Spleen (tissue), 11 donors: ENCODE data around the gene TMEM144. TPM values are rescaled to one million over a fixed set of nuclear protein-coding genes. Genes with fewer than 3 reads are reported as not detected.

Source experiments
- DNase-seq: peaks from one replicate; pipeline ENCODE4 v3.0.0-alpha.2; 2020
- H3K27ac ChIP-seq, 8 donors: fragments of 200-600 bp; sonication (generic) in 7 of 8; 1 replicate in 4 of 8; 2 replicates in 4 of 8; pipeline versions ENCODE4 v1.5.0 to v1.8.0; 2016 to 2021; ENCODE audit warnings: inconsistent platforms in 4 of 8, mild to moderate bottlenecking in 4 of 8, moderate library complexity in 1 of 8
- H3K27me3 ChIP-seq, 7 donors: fragments of 200-600 bp; sonication (generic) in 6 of 7; replicated peaks in 1 of 7; 1 replicate in 4 of 7; 2 replicates in 3 of 7; pipeline versions ENCODE4 v1.5.0 to v1.8.0; 2016 to 2021; ENCODE audit warnings: inconsistent platforms in 3 of 7, mild to moderate bottlenecking in 1 of 7
- H3K36me3 ChIP-seq, 6 donors: fragments of 200-600 bp; sonication (generic) in 5 of 6; 1 replicate in 4 of 6; 2 replicates in 2 of 6; pipeline versions ENCODE4 v1.5.0 to v1.8.0; 2016 to 2021; ENCODE audit warnings: inconsistent platforms in 2 of 6
- H3K4me1 ChIP-seq, 6 donors: fragments of 200-600 bp; sonication (generic) in 5 of 6; 1 replicate in 3 of 6; 2 replicates in 3 of 6; pipeline versions ENCODE4 v1.5.0 to v1.8.0; 2016 to 2021; ENCODE audit warnings: inconsistent platforms in 3 of 6
- H3K4me3 ChIP-seq, 8 donors: fragments of 200-600 bp; sonication (generic) in 7 of 8; 1 replicate in 4 of 8; 2 replicates in 4 of 8; pipeline versions ENCODE4 v1.5.0 to v1.8.0; 2016 to 2021; ENCODE audit warnings: inconsistent platforms in 4 of 8, mild to moderate bottlenecking in 4 of 8, moderate library complexity in 2 of 8
- H3K9me3 ChIP-seq, 8 donors: fragments of 200-600 bp; sonication (generic) in 7 of 8; 1 replicate in 4 of 8; 2 replicates in 4 of 8; pipeline versions ENCODE4 v1.5.0 to v1.8.0; 2016 to 2021; ENCODE audit warnings: inconsistent platforms in 4 of 8
- CTCF ChIP-seq, 11 experiments: fragments of 200-600 bp in 7 of 11; fragments of 450-650 bp in 4 of 11; sonication (generic) in 4 of 11; IDR thresholded peaks in 8 of 11; conservative IDR thresholded peaks in 3 of 11; 1 replicate in 7 of 11; 2 replicates in 4 of 11; pipeline versions ENCODE4 v1.4.0 to v1.8.0; 2016 to 2021; ENCODE audit warnings: antibody characterized with exemption in 11 of 11, inconsistent platforms in 4 of 11, mild to moderate bottlenecking in 1 of 11
- POLR2A ChIP-seq, 3 donors: fragments of 450-650 bp; IDR thresholded peaks; one replicate each; pipeline ENCODE4 v1.5.1; 2017; ENCODE audit warnings: antibody characterized with exemption in 3 of 3, mild to moderate bottlenecking in 1 of 3
- POLR2AphosphoS5 ChIP-seq, 3 donors: sonication (generic); formaldehyde crosslinking; IDR thresholded peaks; one replicate each; pipeline ENCODE4 v1.5.1; 2017; ENCODE audit warnings: antibody characterized with exemption in 3 of 3
- WGBS, 5 donors: extraction: QIAGEN DNeasy Blood & Tissue Kit in 3 of 5; methylation state at CpG; one replicate each; pipeline versions ENCODE4 v1.1.5 to v1.1.7; 2013 to 2018; 5-methylcytosine and 5-hydroxymethylcytosine counted together
- intact Hi-C: fragments of 100-400 bp; cut with DNase I; formaldehyde crosslinking; loops from one replicate; pipeline ENCODE4 v1.15.0; 2023; ENCODE audit warnings: low total_unique reads
- polyA plus RNA-seq, 3 donors: library from polyadenylated mRNA; stranded (reverse); fragments of 200-250 nt; gene quantifications; one replicate each; pipeline ENCODE4 v1.2.1, GENCODE V29; 2013
- total RNA-seq, 7 donors: library from RNA; depleted of rRNA in 3 of 7; stranded (reverse); fragments of >200 nt in 3 of 7; fragmentation: NEBNext Ultra II Directional in 4 of 7; extraction: Animal tissue kit (Norgen Biotek cat#: 25700) in 4 of 7; gene quantifications; one replicate each; pipeline versions ENCODE4 v1.1.0 to v1.2.1, GENCODE V29; 2016 to 2021
- donor health status: healthy with polysubstance abuse.
- donor health status: DM: no; HTN: no; CAD: no; lungs with moderate emphysema.
- donor health status: DM: no; HTN: no; CAD: no.
- donor health status: Bipolar disorder and iron deficiency.
- donor health status: healthy.
- donor health status: DM: no; HTN: no; CAD: no.
- donor health status: DM: yes; HTN: yes; CAD: no.

Gene TMEM144
- total and polyA plus RNA-seq, 10 donors, result 0.56 to 21.3 (median 5.8) TPM

GRCh38 chr4:158169506-158169905 is 40.8 kb upstream of the TMEM144 start:
- Histone ChIP-seq H3K9me3 (no peaks in the 10 kb centered on the region), H3K27ac (peak overlapping the region in 7 of 8 donors; percentile 10 to 81 (median 75)), H3K4me1 (peaks cover 0 to 67% (median 18%) of the 10 kb centered on the region in 6 donors), H3K27me3 (peaks cover 0 to 29% (median 11%) of the 10 kb centered on the region in 7 donors), H3K4me3 (peak overlapping the region in 7 of 8 donors; percentile 1 to 69 (median 44)), H3K36me3 (no peaks in the 10 kb centered on the region)
- TF ChIP-seq POLR2A (IDR thresholded peaks at IDR 0.05) (no peak), CTCF (IDR thresholded peaks at IDR 0.05 in 8 of 11, conservative IDR thresholded peaks at IDR 0.05 in 3 of 11) (no peak), POLR2AphosphoS5 (IDR thresholded peaks at IDR 0.05) (no peak)
- 16 to 26% (median 19%) methylated on average over 3 of the region's 3 CpGs for WGBS, 5 donors
- DNase-seq, result no peak
- intact Hi-C loops, result no loop called here

GRCh38 chr4:158169931-158170690 is 40.2 kb upstream of the TMEM144 start:
- DNase-seq, result no peak
- H3K4me1 ChIP-seq, result peaks cover 0 to 71% (median 15%) of the 10 kb centered on the region in 6 donors
- WGBS, 5 donors, result 7 to 28% (median 18%) methylated on average over 13 to 18 of the region's 18 CpGs

DNA sequence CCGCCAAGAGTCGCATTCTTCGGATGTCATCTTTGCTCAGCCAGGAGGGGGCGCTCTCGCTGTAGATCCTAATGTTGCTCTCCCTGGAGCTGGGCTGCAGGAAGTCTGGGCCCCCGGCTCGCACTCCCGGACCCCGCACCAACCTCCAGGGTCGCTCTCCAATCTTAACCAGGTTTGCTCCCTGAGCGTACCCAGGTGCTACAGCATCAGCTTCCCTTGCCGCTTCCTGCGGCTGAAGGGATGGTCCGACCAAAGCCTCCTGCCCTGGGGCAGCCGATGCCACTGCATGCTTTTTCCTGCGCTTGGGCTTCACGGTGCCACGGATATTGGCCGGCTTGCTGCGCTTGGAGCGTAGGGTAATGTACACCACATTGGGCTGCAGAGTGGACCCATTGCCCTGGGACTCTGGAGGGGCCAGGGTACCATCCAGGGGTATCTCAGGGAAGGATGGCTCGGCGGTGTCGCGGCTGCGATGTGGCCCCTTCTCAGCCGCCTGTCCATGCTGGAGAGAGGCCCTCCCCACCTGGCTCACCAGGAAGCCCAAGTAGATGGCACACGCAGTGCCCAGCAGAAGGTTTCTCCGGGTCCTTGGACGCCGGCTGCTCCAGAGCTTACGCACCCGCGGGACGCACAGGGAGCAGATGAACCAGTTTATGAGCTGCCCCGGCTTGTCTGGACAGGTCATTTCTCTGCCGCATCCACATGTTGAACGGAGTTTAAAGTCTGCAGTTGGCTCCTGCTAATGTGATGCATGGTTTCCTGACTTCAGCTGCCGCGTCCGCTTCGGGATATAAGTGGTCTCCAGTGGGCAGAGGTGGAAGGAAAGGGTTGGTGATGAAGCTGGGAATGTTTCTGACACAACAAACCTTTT is 39.4 kb upstream of the TMEM144 start:
- DNase-seq, result peak; percentile 88

More at GRCh38 chr4:158169931-158170690, 40.2 kb upstream of the TMEM144 start:
- Histone ChIP-seq H3K27ac (peak overlapping the region; percentile 1 to 81 (median 72)), H3K9me3 (no peaks in the 10 kb centered on the region), H3K27me3 (peaks cover 0 to 29% (median 11%) of the 10 kb centered on the region in 7 donors), H3K36me3 (no peaks in the 10 kb centered on the region), H3K4me3 (peak overlapping the region in 7 of 8 donors; percentile 32 to 69 (median 44))
- intact Hi-C loops, result loop anchor here (10.0 kb wide), 1 partner anchor 175 kb away; no protein-coding TSS in a partner anchor
- TF ChIP-seq CTCF (IDR thresholded peaks at IDR 0.05 in 8 of 11, conservative IDR thresholded peaks at IDR 0.05 in 3 of 11) (no peak), POLR2AphosphoS5 (IDR thresholded peaks at IDR 0.05) (peak in 2 of 3 donors; percentile 51 to 55), POLR2A (IDR thresholded peaks at IDR 0.05) (no peak)

More for the DNA sequence above, 39.4 kb upstream of the TMEM144 start:
- no peaks in the 10 kb centered on the region for H3K36me3 ChIP-seq
- H3K4me1 ChIP-seq, result peaks cover 0 to 69% (median 14%) of the 10 kb centered on the region in 6 donors
- WGBS, 5 donors, result 12 to 25% (median 14%) methylated on average over 20 to 42 of the region's 42 CpGs
- peaks cover 0 to 29% (median 11%) of the 10 kb centered on the region in 7 donors for H3K27me3 ChIP-seq
- H3K9me3 ChIP-seq, result no peaks in the 10 kb centered on the region
- H3K27ac ChIP-seq, result peak overlapping the region; percentile 1 to 81 (median 72)
- H3K4me3 ChIP-seq, result peak overlapping the region; percentile 13 to 69 (median 42)
- no peak for TF ChIP-seq POLR2A (IDR thresholded peaks at IDR 0.05)
- TF ChIP-seq POLR2AphosphoS5 (IDR thresholded peaks at IDR 0.05), result peak in 2 of 3 donors; percentile 17 to 43
- peak in 8 of 11 experiments; percentile 12 to 61 (median 43) for TF ChIP-seq CTCF (IDR thresholded peaks at IDR 0.05 in 8 of 11, conservative IDR thresholded peaks at IDR 0.05 in 3 of 11)
- intact Hi-C loops, result loop anchor here (10.0 kb wide), 1 partner anchor 176 kb away; no protein-coding TSS in a partner anchor
